Erythroblast (primary cell): Measurements from ENCODE around the gene ZIC1.

Experiments used
- GATA1 ChIP-seq: IDR thresholded peaks from 2 replicates; pipeline ENCODE4 v1.6.1; 2011; ENCODE audit warnings: low read depth, mild to moderate bottlenecking, control low read depth, low read length, moderate library complexity
- POLR2A ChIP-seq: IDR thresholded peaks from 2 replicates; pipeline ENCODE4 v1.6.1; 2011; ENCODE audit warnings: mild to moderate bottlenecking, low read length

DNA sequence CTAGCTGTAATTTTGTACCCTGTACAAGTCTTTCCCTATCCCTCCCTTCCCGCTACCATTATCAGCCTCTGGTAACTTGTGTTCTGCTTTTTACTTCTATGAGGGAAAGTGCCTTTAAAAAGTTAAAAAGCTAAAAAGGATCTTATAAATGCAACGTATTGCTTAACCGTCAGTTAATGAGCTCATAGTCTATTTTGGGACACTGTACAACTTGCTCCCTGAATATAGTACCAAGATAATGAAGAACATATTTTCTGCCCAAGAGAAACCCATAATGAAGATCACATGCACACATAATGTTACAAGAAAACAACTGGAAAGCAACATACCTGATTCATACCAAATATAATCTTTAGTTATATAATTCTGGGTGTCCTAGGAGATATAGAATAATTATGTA lies 22.6 kb downstream of the ZIC1 start:
- TF ChIP-seq POLR2A (no peak), GATA1 (no peak)
